HuH-7.5 (cell line): Measurements from ENCODE around the gene RASA4.
"Not testable (repeated sequence)": the region's sequence is repeated elsewhere in the genome, so short reads cannot be mapped to it uniquely, and the experiment has no call there.

Source experiments
- DNase-seq: peaks from one replicate; pipeline ENCODE4 v3.0.0; 2011; ENCODE audit warnings: low spot score

Gene RASA4

GRCh38 chr7:102616507-102617125 is at the start of gene RASA4:
Gene RASA4, minus strand, starts transcription at chr7:102616756. Its CDS starts 67 bp downstream, at chr7:102616689.
- not testable (repeated sequence) for DNase-seq

GRCh38 chr7:102664765-102665164 is 48.2 kb upstream of the RASA4 start:
- not testable (repeated sequence) for DNase-seq

DNA sequence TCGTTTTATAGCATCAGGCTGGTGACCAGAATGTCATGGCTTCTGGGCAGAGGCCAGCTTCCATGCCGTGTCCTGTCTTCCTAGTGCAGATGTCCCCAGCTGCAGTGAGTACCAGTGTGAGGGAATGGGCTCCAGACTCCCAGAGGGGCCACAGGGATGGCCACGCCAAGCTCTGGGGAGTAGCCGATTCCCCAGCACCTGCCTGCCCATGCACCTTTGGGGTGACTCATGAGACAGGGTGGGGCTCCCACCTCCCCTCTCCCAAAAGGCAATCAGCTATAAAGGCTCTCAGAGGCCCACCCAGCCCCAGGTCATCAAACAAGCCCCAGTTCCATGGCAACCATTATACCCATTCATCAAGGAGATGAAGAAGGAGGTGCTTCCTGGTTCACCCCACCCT is 33.4 kb upstream of the RASA4 start, which contains the start of gene SPDYE2B:
SPDYE2B (plus strand) TSS at position 396 of the 400 bp plus-strand sequence. CDS start 2,030 bp downstream, outside the sequence.
- DNase-seq, result not testable (repeated sequence)

DNA sequence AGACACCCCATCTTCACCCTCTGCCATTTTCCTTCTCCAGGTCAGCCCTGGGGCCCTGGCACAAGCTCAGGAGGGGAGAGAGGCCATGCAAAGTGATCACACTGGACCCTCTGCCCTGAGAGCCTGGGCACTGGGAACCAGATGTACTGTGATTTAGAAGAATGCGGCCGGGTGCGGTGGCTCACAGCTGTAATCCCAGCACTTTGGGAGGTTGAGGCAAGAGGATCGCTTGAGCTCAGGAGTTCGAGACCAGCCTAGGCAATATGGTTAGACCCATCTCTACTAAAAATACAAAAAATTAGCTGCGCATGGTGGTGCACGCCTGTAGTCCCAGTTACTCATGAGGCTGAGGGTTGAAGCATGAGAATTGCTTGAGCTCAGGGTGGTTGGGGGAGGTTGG is 31.3 kb upstream of the RASA4 start:
- DNase-seq, result not testable (repeated sequence)

- DNase-seq, result not testable (repeated sequence)
Observed at GRCh38 chr7:102643404-102643803, 26.8 kb upstream of the RASA4 start.

GRCh38 chr7:102642691-102643090 is 26.1 kb upstream of the RASA4 start, which contains the start of gene UPK3BL1:
Gene UPK3BL1, minus strand, starts transcription at chr7:102642791. Its CDS starts 50 bp downstream, at chr7:102642741.
- not testable (repeated sequence) for DNase-seq

DNA sequence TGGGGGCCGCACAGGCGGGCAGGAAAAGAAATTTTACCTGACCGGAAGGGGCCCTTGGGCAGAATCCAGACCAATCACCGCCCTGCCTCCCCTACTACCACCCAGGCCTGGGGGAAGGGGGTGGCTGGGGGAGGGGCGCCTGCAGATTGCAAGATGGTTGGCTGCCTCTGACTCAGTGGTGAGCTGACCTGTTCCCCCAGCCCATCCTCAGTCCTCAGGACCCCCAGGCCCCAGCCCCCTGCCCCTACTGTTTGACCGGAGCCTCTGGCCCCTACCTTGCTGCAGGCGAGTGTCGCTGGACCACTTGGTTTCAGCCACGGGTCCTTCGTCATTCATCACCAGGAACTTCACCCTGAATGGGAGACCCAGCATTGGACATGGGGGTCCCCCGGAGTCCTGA is 22.3 kb upstream of the RASA4 start:
- DNase-seq, result not testable (repeated sequence)

DNA sequence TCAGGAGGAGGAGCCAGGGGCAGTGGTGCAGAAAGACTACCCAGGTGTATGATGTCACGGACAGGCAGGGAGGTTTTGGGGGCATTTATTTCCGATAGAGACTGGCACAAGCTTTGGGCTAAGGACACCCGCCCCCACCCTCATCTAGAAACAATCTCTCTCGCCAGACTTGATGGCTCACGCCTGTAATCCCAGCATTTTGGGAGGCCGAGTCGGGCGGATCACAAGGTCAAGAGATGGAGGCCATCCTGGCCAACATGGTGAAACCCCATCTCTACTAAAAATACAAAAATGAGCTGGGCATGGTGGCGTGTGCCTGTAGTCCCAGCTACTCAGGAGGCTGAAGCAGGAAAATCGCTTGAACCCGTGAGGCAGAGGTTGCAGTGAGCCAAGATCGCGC is 20.4 kb upstream of the RASA4 start:
- DNase-seq, result not testable (repeated sequence)

DNA sequence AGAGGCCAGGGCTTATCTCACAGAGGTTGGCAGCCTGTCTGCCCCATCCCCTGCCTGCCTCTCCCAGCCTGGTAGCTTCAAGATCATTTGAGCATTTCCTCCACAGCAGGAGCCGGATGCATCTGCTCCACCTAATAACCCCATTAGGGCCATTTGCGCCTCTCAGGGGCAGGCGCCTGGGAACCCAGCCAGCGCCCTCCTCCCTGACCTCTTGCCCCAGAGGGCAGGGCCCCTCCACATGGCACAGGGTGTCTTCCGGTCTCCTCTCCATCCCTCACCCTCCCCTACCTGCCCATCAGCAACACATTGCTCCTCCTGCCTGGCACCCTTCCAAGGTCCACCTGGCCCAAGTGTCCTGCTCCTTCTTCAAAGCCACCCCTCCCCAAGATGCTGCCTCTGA is 18.8 kb upstream of the RASA4 start:
- DNase-seq, result not testable (repeated sequence)

GRCh38 chr7:102634299-102634698 is 17.7 kb upstream of the RASA4 start:
- DNase-seq, result not testable (repeated sequence)

GRCh38 chr7:102630622-102631021 is 14.1 kb upstream of the RASA4 start:
- DNase-seq, result not testable (repeated sequence)

DNA sequence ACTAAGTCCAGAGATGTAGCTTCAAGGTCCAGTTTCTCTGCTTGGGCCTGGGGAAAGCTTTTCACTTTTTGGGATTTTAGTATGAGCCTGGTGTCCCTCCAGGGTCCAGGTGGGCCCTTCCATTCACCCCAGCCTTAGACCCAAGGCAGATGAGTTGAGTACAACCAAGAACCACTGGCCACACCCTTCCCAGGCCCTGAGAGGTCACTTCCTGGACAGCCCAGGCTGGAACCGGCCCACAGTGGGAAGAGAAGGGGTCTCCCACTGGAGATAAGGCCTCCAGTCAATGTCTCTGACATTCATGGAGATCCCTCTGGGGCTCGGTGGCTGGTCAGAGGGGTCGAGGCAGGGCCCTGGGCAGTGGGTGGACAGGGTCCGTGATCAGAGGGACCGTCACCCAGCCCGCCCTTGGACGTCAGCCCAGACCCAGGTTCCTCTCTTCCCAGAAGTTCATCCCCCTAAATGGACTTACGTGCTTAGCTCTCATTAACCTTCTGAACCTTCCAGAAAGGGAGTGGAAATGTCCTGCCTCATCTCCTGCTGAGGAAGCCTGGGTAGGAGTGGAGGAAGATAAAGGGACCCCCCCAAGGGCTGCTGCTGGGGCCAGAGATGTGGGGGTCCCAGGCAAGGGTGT is 10.8 kb upstream of the RASA4 start:
- DNase-seq, result not testable (repeated sequence)

- DNase-seq, result not testable (repeated sequence)
Observed at GRCh38 chr7:102618122-102618521, 1.6 kb upstream of the RASA4 start.

GRCh38 chr7:102615930-102616329 is 626 bp downstream of the RASA4 start:
- not testable (repeated sequence) for DNase-seq

GRCh38 chr7:102614873-102615272 is 1.7 kb downstream of the RASA4 start:
- not testable (repeated sequence) for DNase-seq

- DNase-seq, result not testable (repeated sequence)
Observed at GRCh38 chr7:102614346-102614697, 2.2 kb downstream of the RASA4 start.

DNA sequence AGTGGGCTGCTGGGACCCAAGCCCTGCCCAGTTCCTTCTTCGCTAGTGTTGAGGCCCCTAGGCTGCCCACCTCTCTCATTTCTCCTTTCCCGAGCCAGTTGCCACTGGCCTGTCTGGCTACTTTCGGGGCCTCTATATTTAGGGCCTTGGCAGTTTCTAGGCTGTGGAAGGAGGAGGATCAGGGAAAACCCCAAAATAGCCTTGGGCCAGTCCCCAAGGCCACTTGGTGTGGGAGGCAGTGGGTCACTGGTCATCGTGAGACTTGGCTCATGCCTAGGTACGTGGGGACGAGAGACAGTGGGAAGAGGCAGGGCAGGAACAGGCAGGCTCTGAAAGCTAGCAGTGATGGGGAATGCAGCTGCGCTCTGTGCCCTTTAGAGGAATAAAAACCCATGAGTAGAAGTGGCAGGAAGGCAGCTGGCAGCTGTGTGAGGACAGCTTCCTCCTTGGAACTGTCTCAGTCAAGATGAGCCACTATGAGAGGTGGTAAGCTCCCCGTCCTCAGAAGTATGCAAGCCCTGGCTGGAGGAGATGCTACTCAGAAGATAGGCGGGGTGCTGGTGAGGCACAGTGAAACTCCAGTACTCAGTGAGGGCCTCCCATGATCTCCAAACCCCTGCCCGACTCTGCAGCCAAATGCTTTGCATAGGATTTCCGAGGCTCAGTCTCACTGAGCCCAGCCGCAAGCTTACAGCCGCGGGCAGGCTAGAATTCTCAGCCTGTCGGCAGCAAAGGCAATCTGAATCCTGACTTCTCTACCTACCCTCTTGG is 2.8 kb downstream of the RASA4 start:
- not testable (repeated sequence) for DNase-seq

GRCh38 chr7:102611675-102612325 is 4.8 kb downstream of the RASA4 start:
- not testable (repeated sequence) for DNase-seq

DNA sequence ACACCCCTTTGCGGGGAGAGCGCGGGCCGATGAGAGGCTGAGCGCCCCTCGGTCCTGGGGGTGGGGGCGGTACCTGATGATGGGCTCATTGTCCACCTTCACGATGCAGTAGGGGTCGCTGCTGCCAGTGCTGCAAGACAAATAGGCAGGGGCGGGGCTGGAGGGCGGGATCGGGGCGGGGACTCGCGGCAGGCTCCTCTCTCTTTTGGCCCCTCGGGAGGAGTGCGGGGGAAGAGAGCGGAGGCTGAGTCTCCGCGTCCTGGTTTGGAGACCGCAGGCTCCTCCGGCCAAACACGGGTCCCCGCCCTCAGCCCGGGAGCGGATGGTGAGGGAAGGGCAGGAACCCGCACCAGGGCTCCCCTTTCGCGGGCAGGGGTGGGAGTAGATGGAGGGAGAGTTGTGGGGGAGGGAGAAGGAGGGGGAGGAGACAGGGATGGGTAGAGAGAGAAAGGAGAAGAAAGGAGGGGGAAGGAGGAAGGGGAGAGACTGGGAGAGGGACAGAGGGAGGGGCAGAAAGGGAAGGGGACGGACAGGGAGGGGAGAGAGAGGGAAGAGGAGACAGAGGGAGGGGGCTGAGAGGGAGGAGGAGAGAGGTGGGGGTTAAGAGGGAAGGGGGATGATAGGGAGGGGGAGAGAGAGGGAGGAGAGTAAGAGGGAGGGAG is 5.4 kb downstream of the RASA4 start:
- not testable (repeated sequence) for DNase-seq

GRCh38 chr7:102610441-102610840 is 6.1 kb downstream of the RASA4 start:
- not testable (repeated sequence) for DNase-seq

DNA sequence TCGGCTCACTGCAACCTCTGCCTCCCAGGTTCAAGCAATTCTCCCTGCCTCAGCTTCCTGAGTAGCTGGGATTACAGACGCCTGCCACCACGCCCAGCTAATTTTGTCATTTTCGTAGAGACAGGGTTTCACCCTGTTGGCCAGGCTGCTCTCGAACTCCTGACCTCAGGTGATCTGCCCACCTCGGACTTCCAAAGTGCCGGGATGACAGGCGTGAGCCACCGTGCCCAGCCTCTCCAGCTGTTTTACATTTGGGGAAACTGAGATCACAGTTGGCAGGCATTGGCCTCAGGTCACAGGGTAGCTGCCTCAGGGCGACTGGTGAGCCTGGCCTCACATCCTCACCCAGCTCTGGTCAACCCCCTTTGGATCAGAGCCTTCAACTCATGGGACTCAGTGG is 6.8 kb downstream of the RASA4 start:
- DNase-seq, result not testable (repeated sequence)

- not testable (repeated sequence) for DNase-seq
Observed at GRCh38 chr7:102606848-102607247, 9.7 kb downstream of the RASA4 start.
